Mucosa of gallbladder (tissue), 1 donor: ENCODE measurements around the gene SH3TC1. TPM values are rescaled to one million over a fixed set of nuclear protein-coding genes. Genes with fewer than 3 reads are reported as not detected.

Experiments
- DNase-seq: peaks from one replicate; pipeline ENCODE4 v3.0.0-alpha.2; 2020; ENCODE audit warnings: low spot score
- total RNA-seq: library from RNA; stranded (reverse); gene quantifications from one replicate; pipeline ENCODE4 v1.2.1, GENCODE V29; 2021
- donor health status: DM: no; HTN: no; CAD: no.

SH3TC1 gene
- total RNA-seq, 1 donor from 2014 or later: 50.9 TPM

- DNase-seq: no peak
These were observed 35.5 kb upstream of the SH3TC1 start for GRCh38 chr4:8163436-8164193.

- no peak for DNase-seq
These were observed 34.9 kb upstream of the SH3TC1 start for GRCh38 chr4:8164194-8164565.

- DNase-seq: no peak
These were observed 34.4 kb upstream of the SH3TC1 start for GRCh38 chr4:8164687-8165086.

- no peak for DNase-seq
These were observed 33.7 kb upstream of the SH3TC1 start for GRCh38 chr4:8165374-8165896.

GRCh38 chr4:8167291-8167690 is 31.8 kb upstream of the SH3TC1 start:
- no peak for DNase-seq

GRCh38 chr4:8167815-8168214 is 31.3 kb upstream of the SH3TC1 start:
- no peak for DNase-seq

- no peak for DNase-seq
These were observed 30.9 kb upstream of the SH3TC1 start for GRCh38 chr4:8168232-8168631.

GRCh38 chr4:8168832-8169598 is 30.1 kb upstream of the SH3TC1 start:
- no peak for DNase-seq

- no peak for DNase-seq
These were observed 29.3 kb upstream of the SH3TC1 start for GRCh38 chr4:8169763-8170162.

- DNase-seq: no peak
These were observed 28.7 kb upstream of the SH3TC1 start for GRCh38 chr4:8170341-8170740.

- DNase-seq: no peak
These were observed 27.8 kb upstream of the SH3TC1 start for GRCh38 chr4:8171266-8171665.

GRCh38 chr4:8171984-8172924 is 26.8 kb upstream of the SH3TC1 start:
- DNase-seq: no peak

- DNase-seq: no peak
These were observed 25.4 kb upstream of the SH3TC1 start for GRCh38 chr4:8173492-8174242.

- no peak for DNase-seq
These were observed 24.1 kb upstream of the SH3TC1 start for GRCh38 chr4:8174970-8175369.

- no peak for DNase-seq
These were observed 23.4 kb upstream of the SH3TC1 start for GRCh38 chr4:8175686-8176085.

- DNase-seq: no peak
These were observed 22.3 kb upstream of the SH3TC1 start for GRCh38 chr4:8176547-8177399.

GRCh38 chr4:8177552-8177951 is 21.5 kb upstream of the SH3TC1 start:
- DNase-seq: no peak

GRCh38 chr4:8177956-8178355 is 21.1 kb upstream of the SH3TC1 start:
- no peak for DNase-seq

GRCh38 chr4:8179074-8179473 is 20.0 kb upstream of the SH3TC1 start:
- no peak for DNase-seq

- no peak for DNase-seq
These were observed 19.3 kb upstream of the SH3TC1 start for GRCh38 chr4:8179771-8180170.
